IMR-90 (cell line): ENCODE measurements around the gene KRT72. TPM values are rescaled to one million over a fixed set of nuclear protein-coding genes. Genes with fewer than 3 reads are reported as not detected.

ENCODE experiments used
- ATAC-seq: fragments of 200-7000 bp; cut with Tn5 transposase; 2 replicates; pipeline ENCODE4 v1.9.1; 2020; ENCODE audit warnings: low read depth, mild to moderate bottlenecking, moderate library complexity
- BruUV-seq: library from RNA; stranded (reverse); fragments of 400-500 nt; replicated peaks from 2 replicates; lab custom pipeline; 2021; lab: Mats Ljungman, UMichigan
- CTCF ChIA-PET: fragments of 300-600 bp; formaldehyde crosslinking; extraction: SDS; loops from one replicate; lab custom pipeline; 2021; ENCODE audit warnings: antibody characterized with exemption; lab: Yijun Ruan, JAX
- POLR2A ChIA-PET: fragments of 300-600 bp; sonication (Branson Sonifier 250); formaldehyde crosslinking; loops from one replicate; lab custom pipeline; 2022; ENCODE audit warnings: antibody characterized with exemption; ENCODE audit not compliant: unreplicated experiment; lab: Charles Lee
- DNase-seq: peaks from one replicate; pipeline ENCODE4 v3.0.0; 2013
- H2AFZ ChIP-seq: replicated peaks from 2 replicates; pipeline ENCODE3; 2013; ENCODE audit warnings: low read length, mild to moderate bottlenecking; ENCODE audit not compliant: poor library complexity
- H2AK5ac ChIP-seq: 2 replicates; pipeline ENCODE4 v1.6.1; 2013; ENCODE audit warnings: low read depth, low read length, inconsistent platforms
- H2AK9ac ChIP-seq: replicated peaks from 2 replicates; pipeline ENCODE3; 2013; ENCODE audit warnings: mild to moderate bottlenecking, low read depth, low read length, moderate library complexity; ENCODE audit not compliant: poor library complexity
- H2BK120ac ChIP-seq: 2 replicates; pipeline ENCODE4 v1.6.1; 2013; ENCODE audit warnings: low read depth, low read length, inconsistent platforms
- H2BK15ac ChIP-seq: 3 replicates; pipeline ENCODE4 v1.6.1; 2013; ENCODE audit warnings: low read depth, low read length, inconsistent platforms
- H2BK20ac ChIP-seq: 2 replicates; pipeline ENCODE4 v1.6.1; 2013; ENCODE audit warnings: low read depth, mild to moderate bottlenecking, inconsistent platforms, low read length, moderate library complexity
- H2BK5ac ChIP-seq: 2 replicates; pipeline ENCODE4 v1.6.1; 2013; ENCODE audit warnings: mild to moderate bottlenecking, low read depth, low read length, inconsistent platforms; ENCODE audit not compliant: poor library complexity, severe bottlenecking
- H3K14ac ChIP-seq: replicated peaks from 2 replicates; pipeline ENCODE4 v1.6.1; 2013; ENCODE audit warnings: low read depth, low read length, inconsistent platforms
- H3K18ac ChIP-seq: 2 replicates; pipeline ENCODE4 v1.6.1; 2013; ENCODE audit warnings: low read depth, low read length, control low read depth
- H3K23ac ChIP-seq: 2 replicates; pipeline ENCODE4 v1.6.1; 2013; ENCODE audit warnings: low read depth, low read length, inconsistent platforms
- H3K27ac ChIP-seq: 2 replicates; pipeline ENCODE4 v1.5.1; 2013; ENCODE audit warnings: mild to moderate bottlenecking, control low read depth, low read length; ENCODE audit not compliant: insufficient read depth
- H3K27me3 ChIP-seq: 2 replicates; pipeline ENCODE4 v1.6.1; 2013; ENCODE audit warnings: low read length; ENCODE audit not compliant: control insufficient read depth, insufficient read depth
- H3K36me3 ChIP-seq: 2 replicates; pipeline ENCODE4 v1.6.1; 2013; ENCODE audit warnings: low read length, mixed read lengths; ENCODE audit not compliant: control insufficient read depth, insufficient read depth
- H3K4ac ChIP-seq: 2 replicates; pipeline ENCODE4 v1.6.1; 2013; ENCODE audit warnings: low read depth, low read length, inconsistent platforms
- H3K4me1 ChIP-seq: 2 replicates; pipeline ENCODE4 v1.6.1; 2013; ENCODE audit warnings: low read length, mixed read lengths; ENCODE audit not compliant: control insufficient read depth, insufficient read depth
- H3K4me2 ChIP-seq: 2 replicates; pipeline ENCODE4 v1.6.1; 2013; ENCODE audit warnings: low read depth, mild to moderate bottlenecking, control low read depth, low read length, moderate library complexity
- H3K4me3 ChIP-seq: 2 replicates; pipeline ENCODE4 v1.5.1; 2013; ENCODE audit warnings: low read depth, mild to moderate bottlenecking, control low read depth, low read length, moderate library complexity; ENCODE audit not compliant: insufficient read depth
- H3K56ac ChIP-seq: 2 replicates; pipeline ENCODE4 v1.6.1; 2013; ENCODE audit warnings: low read length, inconsistent platforms; ENCODE audit not compliant: insufficient read depth; ENCODE audit errors: extremely low read depth
- H3K79me1 ChIP-seq, 2 experiments: 2 replicates each; pipeline ENCODE4 v1.6.1; 2013; ENCODE audit warnings: low read length in 2 of 2, inconsistent platforms in 1 of 2, low read depth in 1 of 2
- H3K9ac ChIP-seq: 2 replicates; pipeline ENCODE4 v1.6.1; 2013; ENCODE audit warnings: low read depth, low read length, control low read depth
- H3K9me1 ChIP-seq: 2 replicates; pipeline ENCODE4 v1.6.1; 2013; ENCODE audit warnings: low read length, inconsistent platforms; ENCODE audit not compliant: insufficient read depth
- H3K9me3 ChIP-seq: 2 replicates; pipeline ENCODE4 v1.6.1; 2013; ENCODE audit warnings: low read length; ENCODE audit not compliant: control insufficient read depth, insufficient read depth
- H4K20me1 ChIP-seq: 2 replicates; pipeline ENCODE4 v1.6.1; 2013; ENCODE audit warnings: low read length, inconsistent platforms; ENCODE audit not compliant: insufficient read depth
- H4K5ac ChIP-seq: 2 replicates; pipeline ENCODE4 v1.6.1; 2013; ENCODE audit warnings: mild to moderate bottlenecking, low read depth, low read length, control low read depth
- H4K8ac ChIP-seq, 2 experiments: 2 replicates each; pipeline ENCODE4 v1.6.1; 2013; ENCODE audit warnings: low read depth in 2 of 2, low read length in 2 of 2, control low read depth in 1 of 2, inconsistent platforms in 1 of 2
- H4K91ac ChIP-seq: 2 replicates; pipeline ENCODE4 v1.6.1; 2013; ENCODE audit warnings: low read depth, low read length, inconsistent platforms; ENCODE audit not compliant: insufficient read depth
- BHLHE40 ChIP-seq: fragments of 150-350 bp; IDR thresholded peaks from 2 replicates; pipeline ENCODE4 v1.6.1; 2016; ENCODE audit warnings: mild to moderate bottlenecking, low read depth, low read length
- CEBPB ChIP-seq: IDR thresholded peaks from 2 replicates; pipeline ENCODE4 v1.6.1; 2012; ENCODE audit warnings: low read depth, low read length, improper control_type of control experiment
- CHD1 ChIP-seq: IDR thresholded peaks from 2 replicates; pipeline ENCODE4 v1.6.1; 2012; ENCODE audit warnings: low read depth, low read length, improper control_type of control experiment
- FOS ChIP-seq: fragments of 150-350 bp; IDR thresholded peaks from 2 replicates; pipeline ENCODE4 v1.6.1; 2016; ENCODE audit warnings: low read depth, low read length
- MAZ ChIP-seq: IDR thresholded peaks from 2 replicates; pipeline ENCODE4 v1.6.1; 2012; ENCODE audit warnings: low read depth, mild to moderate bottlenecking, low read length, improper control_type of control experiment, moderate library complexity, borderline replicate concordance
- MXI1 ChIP-seq: IDR thresholded peaks from 2 replicates; pipeline ENCODE4 v1.6.1; 2012; ENCODE audit warnings: low read depth, mild to moderate bottlenecking, low read length, moderate library complexity, borderline replicate concordance
- NFE2L2 ChIP-seq: fragments of 150-350 bp; IDR thresholded peaks from 2 replicates; pipeline ENCODE4 v1.6.1; 2016; ENCODE audit warnings: low read depth, mild to moderate bottlenecking, low read length
- RAD21 ChIP-seq: IDR thresholded peaks from 2 replicates; pipeline ENCODE4 v1.6.1; 2012; ENCODE audit warnings: low read length, improper control_type of control experiment
- RFX5 ChIP-seq: IDR thresholded peaks from 2 replicates; pipeline ENCODE4 v1.8.0; 2012; ENCODE audit warnings: low read depth, mild to moderate bottlenecking, low read length, moderate library complexity
- WGBS, 2 experiments: methylation state at CpG; one replicate each; pipeline versions ENCODE4 v1.1.5 to v1.1.7; 2013; ENCODE audit warnings: missing lambda C conversion rate in 2 of 2; ENCODE audit not compliant: insufficient read length in 1 of 2; ENCODE audit errors: extremely low coverage in 2 of 2; 5-methylcytosine and 5-hydroxymethylcytosine counted together
- dilution Hi-C: fragments of 300-500 bp; cut with HindIII; formaldehyde crosslinking; loops from one replicate; pipeline ENCODE4 v1.14.3; 2018; ENCODE audit warnings: low sequenced_read_pairs; ENCODE audit not compliant: unreplicated experiment
- in situ Hi-C: fragments of 300-500 bp; cut with MboI; formaldehyde crosslinking; loops from 3 replicates; pipeline ENCODE4 v1.14.3; 2019; ENCODE audit warnings: low sequenced_read_pairs, inconsistent platforms, mixed read lengths
- intact Hi-C: fragments of 100-400 bp; cut with micrococcal nuclease; formaldehyde crosslinking; loops from 2 replicates; pipeline ENCODE4 v1.10.0; 2022
- polyA plus RNA-seq, 3 experiments: library from polyadenylated mRNA; depleted of rRNA; stranded (reverse); fragments of >200 nt; gene quantifications; 2 replicates each; pipeline ENCODE4 v1.2.3, GENCODE V29; 2012; ENCODE audit warnings: low replicate concordance in 1 of 3
- total RNA-seq: library from RNA; depleted of rRNA; stranded (reverse); fragments of >200 nt; gene quantifications from 2 replicates; pipeline ENCODE4 v1.2.3, GENCODE V29; 2012
- TF ChIP-seq, protein P1 (sequence below): conservative IDR thresholded peaks from 2 replicates; pipeline ENCODE4 v1.5.1; 2012; ENCODE audit warnings: mild to moderate bottlenecking, low read depth, low read length, improper control_type of control experiment
- TF ChIP-seq, protein P2 (sequence below): fragments of 150-350 bp; IDR thresholded peaks from 2 replicates; pipeline ENCODE4 v1.6.1; 2017; ENCODE audit warnings: mild to moderate bottlenecking, antibody characterized with exemption, low read length, low read depth

Gene KRT72
- total and polyA plus RNA-seq, 2 of the 4 experiments (the other 2 are of a cell fraction): not detected

DNA sequence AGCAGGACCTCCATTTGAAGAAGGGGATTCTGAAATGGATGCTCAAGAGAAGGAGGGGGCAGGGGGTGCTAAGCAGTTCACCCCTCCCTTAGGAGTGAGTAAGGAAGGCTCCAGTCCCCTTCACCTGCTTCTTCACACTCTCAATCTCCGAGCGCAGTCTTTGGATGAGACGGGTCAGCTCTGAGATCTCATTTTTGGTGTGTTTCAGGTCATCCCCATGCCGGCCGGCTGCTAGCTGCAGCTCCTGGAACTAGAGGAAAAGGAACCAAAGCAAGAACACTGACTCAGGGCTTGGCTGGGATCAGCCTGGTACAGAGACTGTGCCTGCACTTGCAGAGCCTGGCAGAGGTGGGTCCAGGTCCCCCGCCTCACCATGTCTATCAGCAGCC, 9.8 kb upstream of the KRT72 start (continued):
- TF ChIP-seq, protein P1, sequence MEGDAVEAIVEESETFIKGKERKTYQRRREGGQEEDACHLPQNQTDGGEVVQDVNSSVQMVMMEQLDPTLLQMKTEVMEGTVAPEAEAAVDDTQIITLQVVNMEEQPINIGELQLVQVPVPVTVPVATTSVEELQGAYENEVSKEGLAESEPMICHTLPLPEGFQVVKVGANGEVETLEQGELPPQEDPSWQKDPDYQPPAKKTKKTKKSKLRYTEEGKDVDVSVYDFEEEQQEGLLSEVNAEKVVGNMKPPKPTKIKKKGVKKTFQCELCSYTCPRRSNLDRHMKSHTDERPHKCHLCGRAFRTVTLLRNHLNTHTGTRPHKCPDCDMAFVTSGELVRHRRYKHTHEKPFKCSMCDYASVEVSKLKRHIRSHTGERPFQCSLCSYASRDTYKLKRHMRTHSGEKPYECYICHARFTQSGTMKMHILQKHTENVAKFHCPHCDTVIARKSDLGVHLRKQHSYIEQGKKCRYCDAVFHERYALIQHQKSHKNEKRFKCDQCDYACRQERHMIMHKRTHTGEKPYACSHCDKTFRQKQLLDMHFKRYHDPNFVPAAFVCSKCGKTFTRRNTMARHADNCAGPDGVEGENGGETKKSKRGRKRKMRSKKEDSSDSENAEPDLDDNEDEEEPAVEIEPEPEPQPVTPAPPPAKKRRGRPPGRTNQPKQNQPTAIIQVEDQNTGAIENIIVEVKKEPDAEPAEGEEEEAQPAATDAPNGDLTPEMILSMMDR: no peak
- TF ChIP-seq CHD1 (no peak), RAD21 (no peak), FOS (no peak)

- H3K9ac ChIP-seq: no peak overlapping the region
- H3K18ac ChIP-seq: no peak overlapping the region
- dilution Hi-C loops: no loop called here
- intact Hi-C loops: no loop called here
- H4K5ac ChIP-seq: no peak overlapping the region
- no peaks in the 10 kb centered on the region for H4K20me1 ChIP-seq
- H2BK120ac ChIP-seq: no peak overlapping the region
- POLR2A ChIA-PET: no interaction called here
- H3K9me3 ChIP-seq: no peaks in the 10 kb centered on the region
- no peak overlapping the region for H4K91ac ChIP-seq
- no peaks in the 10 kb centered on the region for H3K4me1 ChIP-seq
- no peak overlapping the region for H2AFZ ChIP-seq
- no peaks in the 10 kb centered on the region for H3K9me1 ChIP-seq
- H3K79me1 ChIP-seq: no peaks in the 10 kb centered on the region
- no peaks in the 10 kb centered on the region for H3K36me3 ChIP-seq
- H3K4me2 ChIP-seq: no peak overlapping the region
- H3K4me3 ChIP-seq: no peak overlapping the region
- no peak overlapping the region for H3K4ac ChIP-seq
- H2AK9ac ChIP-seq: no peak overlapping the region
- 52% methylated on average over 2 of the region's 8 CpGs; no CpG with 5 or more reads in 1 of the 2 experiments for WGBS, 2 experiments
- no peak overlapping the region for H3K56ac ChIP-seq
- no TSS peak for BruUV-seq
- H3K23ac ChIP-seq: no peak overlapping the region
- CTCF ChIA-PET: no interaction called here
- in situ Hi-C loops: no loop called here
- peaks cover 37% of the 10 kb centered on the region for H3K27me3 ChIP-seq
- no peak overlapping the region for H2BK15ac ChIP-seq
- no peak for ATAC-seq
- H3K27ac ChIP-seq: no peak overlapping the region
- no peak overlapping the region for H4K8ac ChIP-seq
- H3K14ac ChIP-seq: no peak overlapping the region
- H2BK20ac ChIP-seq: no peak overlapping the region
- H2AK5ac ChIP-seq: no peak overlapping the region
- H2BK5ac ChIP-seq: no peak overlapping the region
- no peak for DNase-seq
- no peak for TF ChIP-seq MXI1
- TF ChIP-seq CEBPB: no peak
- no peak for TF ChIP-seq RFX5
- no peak for TF ChIP-seq NFE2L2
- TF ChIP-seq, protein P1: no peak
- no peak for TF ChIP-seq CHD1
- TF ChIP-seq MAZ: no peak
- TF ChIP-seq FOS: no peak
- no peak for TF ChIP-seq BHLHE40
- TF ChIP-seq, protein P2, sequence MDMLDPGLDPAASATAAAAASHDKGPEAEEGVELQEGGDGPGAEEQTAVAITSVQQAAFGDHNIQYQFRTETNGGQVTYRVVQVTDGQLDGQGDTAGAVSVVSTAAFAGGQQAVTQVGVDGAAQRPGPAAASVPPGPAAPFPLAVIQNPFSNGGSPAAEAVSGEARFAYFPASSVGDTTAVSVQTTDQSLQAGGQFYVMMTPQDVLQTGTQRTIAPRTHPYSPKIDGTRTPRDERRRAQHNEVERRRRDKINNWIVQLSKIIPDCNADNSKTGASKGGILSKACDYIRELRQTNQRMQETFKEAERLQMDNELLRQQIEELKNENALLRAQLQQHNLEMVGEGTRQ: no peak
Measured at GRCh38 chr12:52608826-52609630, 7.8 kb upstream of the KRT72 start.
